ENCODE results near the gene TGM2.
A peak's percentile ranks its signal among the peaks of the same experiment; 100 is the strongest.

TGM2 gene

DNA sequence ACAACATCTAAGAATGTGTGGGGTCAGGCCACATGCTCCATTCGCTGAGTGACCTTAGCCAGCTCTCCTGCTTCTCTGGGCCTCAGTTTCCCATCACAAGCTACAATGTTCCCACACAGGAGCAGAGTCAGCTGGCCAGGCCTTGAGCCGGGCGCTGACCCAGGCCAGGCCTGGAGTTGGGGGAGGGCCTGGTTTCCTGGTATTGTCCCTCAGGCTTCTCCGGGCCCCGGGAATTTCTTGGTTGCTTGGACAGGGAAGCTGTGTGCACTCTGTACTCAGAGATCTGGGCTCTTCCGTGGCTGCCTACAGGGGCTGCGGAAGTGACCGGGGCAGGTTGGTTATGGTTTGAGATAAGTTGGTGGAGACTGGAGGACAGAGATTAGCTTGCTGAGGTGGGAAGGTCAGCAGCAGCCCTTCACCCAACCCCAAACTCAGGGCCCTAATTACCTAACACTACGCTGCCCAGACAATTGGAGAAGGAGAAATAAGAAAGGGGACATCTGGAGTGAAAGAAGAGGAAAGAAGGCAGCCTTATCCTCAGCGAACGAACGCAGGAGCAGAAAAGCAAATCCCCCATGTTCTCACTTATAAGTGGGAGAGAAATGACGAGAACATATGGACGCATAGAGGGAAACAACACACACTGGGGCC is 6.2 kb downstream of the TGM2 start:
- peak; percentile 57 for DNase-seq

DNA sequence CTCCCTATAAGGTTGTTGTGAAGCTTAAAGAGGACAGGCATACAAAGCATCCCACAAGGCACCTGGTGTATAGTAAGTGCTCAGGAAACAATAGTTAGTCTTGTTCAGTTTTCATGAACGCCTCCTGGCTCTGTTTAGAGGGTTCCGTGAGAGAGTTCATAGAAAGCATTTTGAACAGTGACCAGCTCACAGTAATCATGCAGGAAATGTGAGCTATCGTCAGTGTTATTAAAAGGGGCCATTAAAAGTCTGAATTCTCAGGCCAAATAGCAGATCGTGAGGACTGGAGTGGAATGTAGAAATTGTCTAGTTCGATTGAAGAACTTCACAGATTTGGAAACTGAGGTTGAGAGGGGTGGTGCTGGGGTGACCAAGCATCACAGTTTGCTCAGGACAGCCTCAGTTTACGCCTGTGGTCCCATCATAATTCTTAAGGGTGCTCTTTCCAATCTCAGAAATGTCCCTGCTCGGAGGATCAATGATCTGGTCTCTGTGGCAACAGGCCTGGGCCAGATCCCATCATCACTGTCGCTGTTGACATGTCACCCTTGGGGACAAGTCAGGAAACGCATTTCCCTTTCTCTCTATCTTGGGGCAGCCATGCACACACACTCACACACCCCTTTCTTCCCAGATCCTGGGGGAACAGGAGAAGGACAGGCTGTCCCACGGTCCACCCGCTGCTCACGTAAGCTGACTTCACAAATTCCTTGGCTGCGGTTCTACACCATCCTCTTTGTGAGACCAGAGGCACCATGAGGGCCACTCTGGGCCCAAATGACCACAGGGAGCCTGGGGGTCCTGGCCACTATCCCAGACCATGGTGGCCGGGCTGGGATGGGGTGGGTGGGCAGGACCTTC is 7.2 kb downstream of the TGM2 start:
- DNase-seq: no peak

DNA sequence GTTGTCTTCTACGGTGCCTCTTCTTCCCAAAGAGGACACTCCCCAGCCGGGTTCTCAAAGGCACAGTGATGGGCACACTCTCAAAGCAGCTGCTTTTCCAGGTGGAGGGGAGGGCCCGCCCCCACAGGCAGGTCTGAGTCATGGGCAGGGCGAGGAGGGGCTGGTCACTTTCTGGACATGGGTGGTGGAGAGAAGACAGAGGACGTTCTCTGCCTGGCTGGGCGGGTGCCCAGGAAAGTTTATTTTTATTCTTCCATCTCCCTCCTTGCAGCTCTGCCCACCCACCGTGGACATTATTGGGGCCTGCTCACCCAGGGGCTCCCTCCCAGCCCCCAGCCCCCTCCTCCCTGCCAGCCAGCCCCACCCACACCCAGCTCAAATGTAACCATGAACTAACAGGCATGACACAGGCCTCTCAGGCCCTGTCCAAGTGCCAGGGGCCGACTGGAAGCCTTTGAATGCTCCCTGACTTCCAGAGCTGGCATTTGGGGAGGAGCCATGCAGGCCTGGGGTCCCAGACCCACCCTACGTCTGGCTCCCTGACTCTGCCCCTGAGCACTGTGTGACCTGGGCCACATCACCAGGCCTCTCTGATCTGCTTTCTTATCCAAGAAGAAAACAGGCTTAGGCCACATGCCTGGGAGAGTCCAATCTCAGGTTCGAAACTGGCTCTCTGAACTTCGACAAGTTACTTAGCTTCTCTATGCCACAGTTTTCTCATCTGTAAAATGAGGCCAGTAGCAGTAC is 8.0 kb downstream of the TGM2 start:
- DNase-seq: no peak

DNA sequence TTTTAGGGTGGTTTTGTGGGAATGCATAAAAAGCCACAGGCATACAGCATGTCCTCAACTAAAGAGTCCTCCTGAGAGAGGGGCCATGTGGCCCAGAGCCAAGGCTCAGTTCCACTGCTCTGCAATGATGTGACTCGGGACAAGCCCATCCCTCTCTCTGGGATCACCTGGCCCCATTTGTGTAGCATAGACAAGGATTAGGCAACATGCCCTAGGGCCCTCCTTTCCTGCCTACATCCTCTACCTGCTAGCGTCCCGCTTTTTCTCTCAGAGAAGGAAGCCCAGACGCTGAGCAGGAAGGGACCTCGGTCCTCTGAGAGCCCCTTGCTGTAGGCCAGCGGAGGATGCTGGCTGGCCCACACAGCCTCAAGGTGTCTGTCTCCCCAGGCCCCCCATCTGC is 8.8 kb downstream of the TGM2 start:
- no peak for DNase-seq

DNA sequence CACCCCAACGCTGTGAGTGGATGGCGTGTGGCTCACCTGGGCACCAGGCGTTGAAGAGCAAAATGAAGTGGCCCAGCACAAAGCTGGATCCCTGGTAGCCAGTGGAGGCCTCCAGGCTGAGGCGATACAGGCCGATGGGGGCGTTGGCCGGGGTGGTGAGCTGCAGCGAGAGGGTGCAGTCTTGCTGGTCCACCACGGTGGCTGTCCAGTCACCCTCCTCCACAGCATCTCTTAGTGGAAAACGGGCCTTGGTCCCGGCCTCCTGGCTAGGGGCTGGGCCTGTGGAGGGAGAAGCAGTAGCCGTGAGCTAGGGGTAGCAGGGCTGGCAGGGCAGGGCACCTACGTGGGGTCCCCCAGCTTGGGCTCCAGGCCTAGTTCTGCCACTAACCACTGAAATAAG is 9.3 kb downstream of the TGM2 start:
- no peak for DNase-seq

DNA sequence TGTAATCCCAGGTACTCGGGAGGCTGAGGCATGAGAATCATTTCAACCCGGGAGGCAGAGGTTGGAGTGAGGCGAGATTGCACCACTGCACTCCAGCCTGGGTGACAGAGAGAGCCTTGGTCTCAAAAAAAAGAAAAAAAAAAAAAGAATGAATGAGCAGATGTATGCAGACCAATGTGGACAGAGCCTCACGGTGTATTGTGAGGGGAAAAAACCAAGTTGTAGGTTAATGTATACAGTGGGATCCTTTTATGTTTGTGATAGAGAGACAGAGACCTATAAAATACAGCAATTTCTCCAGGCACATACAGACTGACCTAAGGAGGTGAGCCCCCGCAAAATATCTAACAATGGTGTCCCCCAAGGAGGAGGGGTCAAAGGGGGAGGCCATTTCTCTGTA is 11.7 kb downstream of the TGM2 start:
- DNase-seq: no peak

DNA sequence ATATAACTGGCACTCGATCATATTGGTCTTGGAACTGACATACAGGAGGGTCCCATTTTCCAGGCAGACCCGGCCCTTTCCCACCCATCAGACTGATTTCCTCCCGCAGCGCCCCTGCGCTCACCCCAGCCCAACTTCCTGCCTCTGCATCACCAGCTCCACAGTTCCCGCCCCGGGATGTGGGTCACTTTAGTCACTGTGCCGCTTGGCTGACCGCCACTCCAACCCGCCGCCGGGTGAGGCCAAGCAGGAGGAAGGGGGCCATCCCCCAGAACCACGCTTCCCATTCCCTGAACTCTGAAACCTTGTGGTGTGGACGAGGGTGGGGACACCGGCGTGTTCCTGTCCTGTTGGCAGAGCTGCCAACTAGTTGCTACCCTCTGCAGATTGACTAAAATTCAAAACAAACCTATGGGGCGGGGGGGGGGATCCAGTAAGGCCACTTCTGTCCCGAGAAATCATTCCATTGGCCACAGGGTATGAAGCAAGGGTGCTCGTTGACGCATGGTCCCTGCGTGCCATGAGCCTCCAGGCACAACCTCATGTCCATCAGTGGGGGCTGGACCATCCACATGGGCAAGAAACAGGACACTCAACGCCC is 12.3 kb downstream of the TGM2 start:
- DNase-seq: peak; percentile 35

DNA sequence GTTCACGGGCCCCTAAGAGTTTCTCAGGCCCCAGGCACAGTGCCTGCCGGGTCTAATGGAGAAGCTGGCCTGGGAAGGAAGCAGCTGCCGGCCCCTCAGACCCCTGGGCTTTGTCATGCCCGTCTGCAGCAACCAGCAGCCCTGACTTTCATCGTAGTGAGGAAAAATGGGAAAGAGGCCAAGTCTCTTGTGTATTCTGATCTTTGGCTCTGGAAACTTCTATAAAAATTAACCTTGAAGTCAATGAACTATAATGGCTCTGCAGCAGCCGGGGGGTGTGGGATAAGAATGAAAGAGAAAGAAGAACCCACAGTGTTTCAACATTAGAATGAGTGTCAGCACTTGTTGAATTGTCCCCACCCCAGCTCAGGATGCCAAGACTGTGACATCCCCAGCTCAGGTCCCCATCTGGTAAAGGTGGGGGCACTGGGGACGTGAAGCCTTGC is 12.9 kb downstream of the TGM2 start:
- peak; percentile 28 for DNase-seq

DNA sequence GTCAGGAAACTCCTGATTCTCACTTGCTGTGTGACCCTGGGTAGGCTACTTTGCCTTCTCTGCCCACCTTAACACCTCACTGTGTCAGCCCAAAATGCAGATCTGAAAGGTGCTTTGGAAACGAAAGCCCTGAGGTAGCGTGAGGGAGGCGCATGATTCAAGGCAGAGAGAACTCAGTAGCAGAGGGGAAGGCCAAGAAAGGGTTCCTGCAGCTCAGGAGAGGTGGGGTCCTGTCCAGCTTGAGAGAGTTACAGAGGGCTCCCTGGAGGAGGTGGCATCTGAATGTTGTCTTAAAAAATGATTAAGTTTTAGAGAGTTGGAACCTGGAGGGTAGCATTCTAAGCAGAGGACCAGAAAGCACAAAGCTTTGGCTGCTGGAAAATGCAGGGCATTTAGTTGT is 13.6 kb downstream of the TGM2 start:
- no peak for DNase-seq

DNA sequence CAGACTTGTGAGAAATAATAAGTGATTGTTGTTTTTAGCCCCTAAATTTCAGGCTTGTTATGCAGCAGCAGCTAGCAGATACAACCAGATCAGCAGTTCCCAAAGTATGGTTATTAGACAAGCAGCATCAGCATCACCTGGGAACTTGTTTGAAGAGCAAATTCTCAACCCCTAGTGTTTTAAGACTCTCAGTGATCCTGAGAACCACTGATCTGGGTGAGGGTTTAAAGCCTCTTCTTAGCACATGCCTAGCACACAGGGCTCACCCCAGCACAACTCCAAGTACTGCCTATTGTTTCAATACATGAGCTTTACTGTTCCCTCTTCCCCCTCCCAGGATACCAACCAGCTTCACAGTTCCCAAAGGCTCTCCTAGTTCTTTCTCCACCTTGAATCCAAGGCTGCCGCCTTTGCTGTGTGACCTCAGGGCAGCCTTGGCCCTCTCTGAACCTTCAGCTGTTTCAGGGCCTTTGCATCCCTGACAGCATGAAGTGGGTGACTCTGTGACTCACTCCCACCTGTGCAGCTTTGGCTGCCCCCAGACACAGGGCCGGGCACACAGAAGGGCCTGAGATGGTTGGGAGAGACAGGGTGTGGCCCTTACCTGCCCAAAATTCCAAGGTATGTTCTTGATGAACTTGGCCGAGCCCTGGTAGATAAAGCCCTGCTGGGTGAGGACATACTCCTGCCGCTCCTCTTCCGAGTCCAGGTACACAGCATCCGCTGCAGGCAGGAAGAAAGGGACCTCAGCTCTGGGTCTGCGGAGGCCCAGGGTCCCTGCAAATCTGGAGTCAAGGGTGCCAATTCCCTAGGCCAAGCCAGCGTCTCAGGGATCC is 14.5 kb downstream of the TGM2 start:
- DNase-seq: no peak

DNA sequence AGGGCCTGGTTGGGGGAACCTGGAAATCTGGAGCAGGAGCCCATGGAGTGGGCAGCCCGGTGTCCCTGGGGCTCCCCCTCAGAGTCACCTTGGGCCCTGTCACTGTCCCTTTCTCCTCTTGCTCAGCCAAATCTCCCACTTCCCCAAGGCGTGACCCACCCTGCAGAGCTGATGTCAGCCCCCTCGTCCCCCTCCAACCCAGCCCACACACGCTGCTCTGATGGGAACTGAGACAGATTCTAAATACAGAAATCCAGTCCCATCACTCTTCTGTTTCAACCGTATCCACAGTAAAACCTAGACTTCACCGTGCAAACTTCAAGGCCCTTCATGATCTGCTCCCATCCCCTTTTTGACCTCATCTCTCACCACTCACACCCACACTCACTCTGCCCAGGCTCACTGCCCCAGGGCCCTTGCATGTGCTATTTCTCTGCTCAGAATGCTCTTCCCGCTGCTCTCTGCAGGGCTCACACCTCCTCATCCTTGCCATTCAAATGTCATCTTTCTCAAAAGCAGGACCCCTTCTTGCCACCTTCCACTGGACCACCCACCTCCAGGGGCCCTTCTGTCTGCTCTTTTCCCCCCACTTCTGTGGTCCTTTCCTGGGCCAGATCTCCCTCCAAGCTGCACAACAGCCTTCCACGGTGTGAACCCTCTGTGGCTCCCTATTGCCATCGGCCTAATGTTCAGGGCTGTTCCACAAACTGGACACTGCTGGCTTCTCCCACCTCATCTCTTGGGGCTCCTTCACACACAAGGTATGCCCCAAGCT is 16.6 kb downstream of the TGM2 start:
- DNase-seq: no peak

DNA sequence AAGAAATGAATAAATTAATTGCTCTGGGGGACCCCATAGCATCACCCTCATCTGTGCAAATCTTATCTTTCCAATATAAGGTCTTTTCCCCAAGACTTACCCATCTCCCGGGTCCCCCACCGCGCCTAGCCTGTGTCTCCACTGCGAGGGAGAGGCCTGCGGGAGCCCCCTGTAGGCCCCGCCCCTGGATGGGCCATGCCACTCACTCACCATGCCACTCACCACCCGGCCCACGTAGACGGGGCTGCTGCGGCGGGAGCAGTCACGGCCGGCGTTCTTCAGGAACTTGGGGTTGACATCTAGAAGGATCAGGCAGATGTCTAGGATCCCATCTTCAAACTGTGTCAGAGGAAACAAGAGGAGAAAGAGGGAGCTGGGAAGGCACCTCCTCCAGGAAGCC is 17.3 kb downstream of the TGM2 start:
- no peak for DNase-seq

DNA sequence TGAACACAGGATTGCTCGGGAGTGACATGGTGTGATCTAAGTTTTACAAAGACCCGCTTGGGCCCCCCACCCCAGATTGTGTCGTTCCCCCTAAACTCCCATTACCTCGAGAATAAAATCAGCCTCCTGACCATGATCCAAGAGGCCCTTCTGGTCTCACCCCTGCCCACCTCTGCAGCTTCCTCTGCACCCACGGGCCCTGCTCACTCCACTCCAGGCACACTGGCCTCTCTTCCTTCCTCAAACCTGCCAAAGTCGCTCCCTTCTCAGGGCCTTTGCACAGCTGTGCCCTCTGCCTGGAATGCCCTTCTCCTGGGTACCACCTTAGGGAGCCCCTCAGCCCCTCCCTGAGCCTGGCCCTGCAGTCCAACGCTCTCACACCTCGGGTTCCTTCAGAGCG is 17.9 kb downstream of the TGM2 start:
- DNase-seq: no peak

DNA sequence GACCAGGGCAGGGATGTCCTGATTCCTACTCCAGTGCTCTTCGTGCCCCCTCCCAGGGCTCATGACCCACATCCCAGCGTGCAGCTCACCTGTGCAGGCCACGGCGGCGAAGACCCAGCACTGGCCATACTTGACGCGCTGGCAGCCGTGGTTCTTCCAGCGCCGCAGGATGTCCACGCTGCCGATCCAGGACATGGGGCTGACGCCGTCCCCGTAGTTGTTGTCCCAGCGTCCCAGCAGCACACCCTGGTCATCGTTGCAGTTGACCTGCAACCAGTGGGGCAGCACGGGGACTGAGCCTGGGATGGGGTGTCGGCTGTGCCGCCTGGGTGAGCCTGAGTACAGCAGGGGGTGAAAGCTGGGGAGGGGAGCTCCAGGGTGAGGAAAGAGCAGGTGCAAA is 18.4 kb downstream of the TGM2 start:
- no peak for DNase-seq

DNA sequence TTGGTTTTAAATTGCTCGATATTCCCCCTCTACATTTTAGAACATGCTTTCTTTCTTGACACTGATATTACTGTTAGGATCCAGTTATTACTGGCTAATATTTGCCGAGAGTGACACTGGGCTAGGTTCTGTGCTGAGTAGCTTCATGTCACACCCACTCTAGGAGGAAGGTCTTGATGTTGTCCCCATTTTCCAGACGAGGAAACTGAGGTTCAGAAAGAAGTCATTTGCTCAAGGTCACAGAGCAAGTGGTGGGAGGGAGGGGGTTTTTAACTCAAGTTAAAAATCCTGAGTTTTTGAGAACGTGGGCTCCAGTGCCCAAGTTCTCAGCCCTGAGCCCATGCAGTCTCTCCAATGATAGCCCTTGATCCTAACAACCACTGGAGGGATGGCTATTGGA is 18.9 kb downstream of the TGM2 start:
- DNase-seq: no peak

DNA sequence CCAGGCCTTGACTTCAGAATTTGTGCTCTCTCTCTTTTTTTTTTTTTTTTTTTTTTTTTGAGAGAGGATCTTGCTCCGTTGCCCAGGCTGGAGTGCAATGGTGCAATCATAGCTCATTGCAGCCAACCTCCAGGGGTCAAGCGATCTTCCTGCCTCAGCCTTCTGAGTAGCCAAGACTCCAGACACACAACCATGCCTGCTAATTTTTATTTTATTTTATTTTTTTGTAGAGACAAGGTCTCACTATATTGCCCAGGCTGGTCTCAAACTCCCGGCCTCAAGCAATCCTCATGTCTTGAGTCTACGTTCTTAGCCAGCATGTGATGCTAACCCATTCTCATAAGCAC is 19.4 kb downstream of the TGM2 start:
- no peak for DNase-seq

DNA sequence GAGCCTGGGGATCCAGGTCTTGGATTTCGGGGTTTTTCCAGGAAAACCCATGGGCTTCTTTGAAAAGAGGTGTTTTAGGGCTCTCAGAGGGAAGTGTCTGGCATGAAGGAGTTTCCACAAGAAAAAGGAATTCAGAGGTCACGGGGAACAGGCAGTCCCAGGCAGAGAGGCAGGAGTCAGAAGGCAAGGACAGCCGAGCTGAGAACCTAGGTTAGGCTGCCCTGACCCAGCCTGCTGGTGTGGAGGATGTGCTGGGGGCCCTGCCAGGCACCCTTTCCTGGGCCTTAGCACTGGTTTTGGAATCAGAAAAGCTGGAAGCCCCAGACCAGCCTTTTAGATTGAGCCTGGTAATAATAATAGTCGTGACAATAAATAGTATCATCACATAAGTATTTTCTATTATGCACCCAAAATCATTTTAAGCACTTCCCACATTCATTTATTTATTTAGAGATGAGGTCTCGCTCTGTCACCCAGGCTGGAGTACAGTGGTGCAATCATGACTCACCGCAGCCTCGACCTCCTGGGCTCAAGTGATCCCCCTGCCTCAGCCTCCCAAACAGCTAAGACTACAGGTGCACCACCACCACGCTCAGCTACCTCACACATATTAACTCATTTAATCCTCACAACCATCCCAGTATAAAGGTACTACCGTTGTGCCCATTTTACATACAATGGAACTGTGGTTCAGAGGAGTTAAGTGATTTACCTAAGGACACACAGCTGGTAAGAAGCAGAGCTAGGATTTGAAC is 19.9 kb downstream of the TGM2 start:
- DNase-seq: no peak

DNA sequence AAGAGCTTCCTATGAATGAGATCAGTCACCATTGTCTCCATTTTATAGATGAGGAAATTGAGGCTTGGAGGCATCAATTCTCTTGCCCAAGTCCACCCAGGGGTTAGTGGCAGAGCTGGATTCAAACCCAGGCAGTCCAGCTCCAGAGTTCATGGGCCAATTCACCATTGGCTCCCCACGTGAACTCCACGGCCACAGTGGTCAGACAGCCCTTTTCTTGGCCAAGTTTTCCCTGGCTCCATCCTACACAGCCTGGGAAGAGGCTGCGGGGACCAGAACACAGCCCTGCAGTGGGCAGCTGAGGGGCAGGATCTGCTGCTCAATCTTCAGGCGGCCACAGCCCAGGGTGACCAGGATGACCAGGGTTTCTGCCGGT is 20.5 kb downstream of the TGM2 start:
- DNase-seq: no peak

DNA sequence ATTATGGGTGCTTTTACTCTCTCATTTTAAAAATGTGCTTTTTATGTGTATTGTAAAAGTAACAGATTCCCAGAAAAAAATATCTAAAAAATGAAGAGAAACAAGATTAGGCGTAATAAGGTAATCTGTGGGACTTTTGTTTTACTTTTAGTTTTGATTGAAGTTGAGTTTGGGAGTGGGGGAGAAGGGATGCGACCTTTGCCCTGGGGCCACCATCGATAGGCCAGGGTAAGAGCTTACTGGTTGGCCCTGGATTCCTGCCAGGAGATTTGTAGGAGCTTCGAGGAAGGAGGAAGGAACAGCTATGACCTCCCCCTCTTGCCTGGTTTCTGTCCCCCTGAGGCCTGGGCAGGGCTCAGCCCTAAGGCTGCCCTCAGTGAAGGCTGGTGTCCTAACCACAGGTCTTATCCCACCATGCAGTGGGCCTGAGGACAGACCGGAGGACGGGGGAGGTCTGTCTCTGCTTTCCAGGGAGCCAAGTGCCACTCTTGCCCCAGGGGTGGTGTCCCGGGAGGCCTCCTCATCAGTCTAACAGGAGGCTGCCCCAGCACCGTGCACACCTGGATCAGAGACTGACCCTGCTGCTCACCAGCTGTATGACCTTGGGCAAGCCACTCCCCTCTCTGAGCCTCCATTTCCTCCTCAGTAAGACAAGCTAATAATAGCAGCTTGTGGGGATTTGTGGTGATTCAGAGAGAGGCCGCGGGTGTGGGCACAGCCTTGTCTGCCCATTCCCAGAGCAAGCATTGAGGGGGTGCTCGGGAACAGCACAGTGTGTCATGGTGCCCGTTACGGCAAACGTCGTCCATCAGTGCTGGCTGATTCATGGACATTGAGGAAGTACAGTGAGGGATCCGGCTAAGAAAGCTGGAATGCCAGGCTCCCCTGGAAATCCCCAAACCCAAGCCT is 21.2 kb downstream of the TGM2 start:
- DNase-seq: peak; percentile 84

DNA sequence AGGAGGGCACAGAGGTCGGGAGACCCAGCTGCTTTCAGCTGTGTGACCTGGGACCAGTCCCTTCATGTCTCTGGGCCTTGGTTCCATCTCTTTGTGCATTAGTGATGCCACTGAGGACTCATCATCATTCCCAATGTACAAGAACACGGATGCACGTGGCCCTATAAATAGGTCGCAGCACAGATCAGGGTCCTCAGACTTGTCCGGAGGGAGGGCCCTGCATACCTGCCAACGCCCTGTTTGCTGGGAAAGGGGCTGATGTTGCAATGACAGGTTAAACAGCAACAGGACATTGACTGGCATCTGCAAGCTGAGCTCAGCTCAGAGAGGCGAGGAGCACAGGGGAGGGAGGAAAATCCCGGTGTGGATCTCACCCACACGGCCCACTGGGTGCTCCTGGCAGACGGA is 21.8 kb downstream of the TGM2 start:
- no peak for DNase-seq

Data from hematopoietic multipotent progenitor cell treated with erythropoietin and hydrocortisone succinate and interleukin-3 and kit ligand, for 6 days (in vitro differentiated cells).